Mammary epithelial cell (primary cell): ENCODE data around the gene CCDC91.

Experiments used
- EZH2 ChIP-seq: IDR thresholded peaks from 2 replicates; pipeline ENCODE4 v1.6.1; 2012; ENCODE audit warnings: low read length, inconsistent platforms, borderline replicate concordance
- TF ChIP-seq, protein P1 (sequence below), 2 donors: IDR thresholded peaks in 1 of 2; conservative IDR thresholded peaks in 1 of 2; 2 replicates each; pipeline ENCODE4 v1.5.1; 2011 to 2012; ENCODE audit warnings: inconsistent platforms in 2 of 2, low read length in 2 of 2, mild to moderate bottlenecking in 2 of 2, control low read depth in 1 of 2, low read depth in 1 of 2; ENCODE audit not compliant: insufficient read depth in 1 of 2; ENCODE audit errors: extremely low read depth in 1 of 2

DNA sequence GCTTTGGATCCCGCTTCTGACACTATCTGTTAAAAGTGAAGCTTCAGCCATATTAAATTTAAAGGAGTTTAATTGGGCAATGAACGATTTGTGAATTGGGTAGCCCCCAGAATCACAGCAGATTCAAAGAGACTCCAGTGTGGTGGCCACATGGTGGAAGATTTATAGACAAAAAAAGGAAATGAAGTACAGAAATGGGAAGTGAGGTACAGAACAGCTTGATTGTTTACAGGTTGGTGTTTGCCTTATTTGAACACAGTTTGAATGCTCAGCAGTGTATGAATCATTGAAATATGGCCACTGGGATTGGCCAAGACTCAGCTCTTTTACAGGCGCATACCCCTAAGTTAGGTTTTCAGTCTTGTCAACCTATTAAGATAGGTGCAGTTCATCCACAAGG lies 21.9 kb downstream of the CCDC91 start:
- no peak for TF ChIP-seq EZH2
- TF ChIP-seq, protein P1, sequence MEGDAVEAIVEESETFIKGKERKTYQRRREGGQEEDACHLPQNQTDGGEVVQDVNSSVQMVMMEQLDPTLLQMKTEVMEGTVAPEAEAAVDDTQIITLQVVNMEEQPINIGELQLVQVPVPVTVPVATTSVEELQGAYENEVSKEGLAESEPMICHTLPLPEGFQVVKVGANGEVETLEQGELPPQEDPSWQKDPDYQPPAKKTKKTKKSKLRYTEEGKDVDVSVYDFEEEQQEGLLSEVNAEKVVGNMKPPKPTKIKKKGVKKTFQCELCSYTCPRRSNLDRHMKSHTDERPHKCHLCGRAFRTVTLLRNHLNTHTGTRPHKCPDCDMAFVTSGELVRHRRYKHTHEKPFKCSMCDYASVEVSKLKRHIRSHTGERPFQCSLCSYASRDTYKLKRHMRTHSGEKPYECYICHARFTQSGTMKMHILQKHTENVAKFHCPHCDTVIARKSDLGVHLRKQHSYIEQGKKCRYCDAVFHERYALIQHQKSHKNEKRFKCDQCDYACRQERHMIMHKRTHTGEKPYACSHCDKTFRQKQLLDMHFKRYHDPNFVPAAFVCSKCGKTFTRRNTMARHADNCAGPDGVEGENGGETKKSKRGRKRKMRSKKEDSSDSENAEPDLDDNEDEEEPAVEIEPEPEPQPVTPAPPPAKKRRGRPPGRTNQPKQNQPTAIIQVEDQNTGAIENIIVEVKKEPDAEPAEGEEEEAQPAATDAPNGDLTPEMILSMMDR (conservative IDR thresholded peaks at IDR 0.05 in 1 of 2, IDR thresholded peaks at IDR 0.05 in 1 of 2; ENCODE audit: extremely low read depth in 1 of 2, insufficient read depth in 1 of 2, low read depth in 1 of 2, low read length in 2 of 2) = no peak
